ENCODE data around the gene AMMECR1.
"Not testable (repeated sequence)": the region's sequence is repeated elsewhere in the genome, so short reads cannot be mapped to it uniquely, and the experiment has no call there.

The AMMECR1 gene

DNA sequence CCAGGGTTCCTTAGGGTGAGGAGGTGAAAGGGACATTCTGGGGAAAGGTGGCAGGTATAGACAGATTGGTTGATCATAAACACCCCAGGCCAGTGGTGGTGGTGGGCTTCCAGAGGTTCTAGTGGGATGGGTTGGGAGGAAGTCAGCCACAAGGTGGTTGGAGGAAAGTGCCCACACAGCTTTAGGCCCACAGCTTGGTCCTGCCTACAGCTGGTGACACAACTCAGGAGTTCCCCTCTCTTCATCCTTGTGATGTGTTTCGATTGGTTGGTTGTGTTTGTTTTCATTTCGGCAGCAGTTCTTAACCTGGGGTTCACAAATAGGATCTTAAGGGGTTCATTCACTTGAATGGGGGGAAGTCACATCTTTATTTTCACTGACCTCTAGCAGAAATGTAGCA is 158.0 kb downstream of the AMMECR1 start:
- H3K27ac ChIP-seq (ENCODE audit: low read length), result no peak overlapping the region
- H3K27me3 ChIP-seq (ENCODE audit: insufficient read depth, low read length), result no peaks in the 10 kb centered on the region
- H3K9ac ChIP-seq (ENCODE audit: low read depth, low read length), result no peak overlapping the region
- no peaks in the 10 kb centered on the region for H3K4me1 ChIP-seq (ENCODE audit: insufficient read depth, low read length)
- H3K36me3 ChIP-seq (ENCODE audit: insufficient read depth, low read depth, low read length), result no peaks in the 10 kb centered on the region
- H3K4me3 ChIP-seq (ENCODE audit: low read length), result no peak overlapping the region
- H3K9me3 ChIP-seq (ENCODE audit: insufficient read depth, low read depth, low read length), result no peaks in the 10 kb centered on the region

DNA sequence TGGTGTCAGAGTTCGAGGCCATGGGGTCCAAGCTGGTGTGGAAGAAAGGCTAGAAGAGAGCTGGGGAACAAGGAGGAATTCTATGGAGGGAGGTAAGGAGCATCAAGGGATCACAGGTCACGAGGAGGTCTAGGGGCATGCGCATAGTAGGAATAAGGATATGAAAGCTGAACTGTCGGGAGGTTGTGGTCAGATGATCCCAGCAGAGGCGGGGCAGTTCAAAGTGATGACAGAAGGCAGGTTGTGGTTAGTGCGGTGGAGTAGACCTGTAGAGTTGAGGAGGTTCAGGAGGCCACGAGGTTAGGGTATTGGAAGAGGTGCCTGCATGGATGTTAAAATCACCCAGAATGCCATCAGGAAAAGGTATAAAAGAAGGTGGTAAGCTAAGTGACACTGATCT is 158.7 kb downstream of the AMMECR1 start:
- Histone ChIP-seq H3K27ac (ENCODE audit: low read length) (no peak overlapping the region), H3K4me3 (ENCODE audit: low read length) (no peak overlapping the region), H3K9ac (ENCODE audit: low read depth, low read length) (no peak overlapping the region), H3K36me3 (ENCODE audit: insufficient read depth, low read depth, low read length) (no peaks in the 10 kb centered on the region), H3K27me3 (ENCODE audit: insufficient read depth, low read length) (no peaks in the 10 kb centered on the region), H3K9me3 (ENCODE audit: insufficient read depth, low read depth, low read length) (no peaks in the 10 kb centered on the region), H3K4me1 (ENCODE audit: insufficient read depth, low read length) (no peaks in the 10 kb centered on the region)

DNA sequence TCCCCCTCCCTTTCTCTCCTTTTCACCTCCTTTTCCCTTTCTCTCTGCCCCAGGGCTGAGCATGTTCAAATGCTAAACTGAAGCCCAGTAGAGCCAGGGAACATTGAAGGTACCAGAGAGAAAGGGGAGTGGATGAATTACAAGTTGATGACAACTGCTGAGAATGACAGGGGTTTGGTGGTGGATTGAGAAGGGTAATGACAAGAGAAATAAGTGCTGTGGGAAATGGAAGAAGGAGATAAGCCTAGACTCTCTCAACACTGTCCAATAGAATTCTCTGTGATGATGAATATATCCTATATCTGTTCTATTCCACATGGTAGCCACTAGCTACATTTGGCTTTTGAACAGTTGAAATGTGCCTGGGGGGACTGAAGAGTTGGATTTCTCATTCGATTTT is 160.4 kb downstream of the AMMECR1 start:
- Histone ChIP-seq H3K27me3 (ENCODE audit: insufficient read depth, low read length) (no peaks in the 10 kb centered on the region), H3K36me3 (ENCODE audit: insufficient read depth, low read depth, low read length) (no peaks in the 10 kb centered on the region), H3K4me3 (ENCODE audit: low read length) (no peak overlapping the region), H3K4me1 (ENCODE audit: insufficient read depth, low read length) (no peaks in the 10 kb centered on the region), H3K9me3 (ENCODE audit: insufficient read depth, low read depth, low read length) (no peaks in the 10 kb centered on the region), H3K27ac (ENCODE audit: low read length) (no peak overlapping the region), H3K9ac (ENCODE audit: low read depth, low read length) (no peak overlapping the region)

DNA sequence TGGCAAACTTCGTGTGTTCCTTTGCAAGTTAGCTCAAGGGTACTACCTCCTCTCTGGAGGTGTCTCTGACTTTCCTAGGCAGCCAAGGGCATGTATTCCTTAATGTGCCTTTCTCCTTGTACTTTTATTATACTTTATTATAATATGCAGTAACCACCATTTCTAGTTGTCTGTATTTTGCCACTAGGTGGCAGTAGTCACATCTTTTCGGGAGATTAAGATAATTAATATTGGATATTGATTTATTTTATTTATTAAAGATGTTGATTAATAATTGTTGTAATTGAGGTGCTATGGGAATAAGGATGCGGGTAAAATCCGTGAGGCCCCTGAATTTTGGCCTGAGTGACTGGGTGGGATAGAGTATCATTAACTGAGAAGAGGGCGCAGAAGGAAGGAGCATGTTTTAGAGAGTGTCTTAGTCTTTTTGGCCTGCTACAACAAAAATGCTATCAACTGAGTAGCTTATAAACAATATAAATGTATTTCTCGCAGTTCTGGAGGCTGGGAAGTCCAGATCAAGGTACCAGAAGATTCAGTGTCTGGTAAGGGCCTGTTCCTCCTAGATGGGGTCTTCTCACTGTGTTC is 161.6 kb downstream of the AMMECR1 start:
- Histone ChIP-seq H3K27me3 (ENCODE audit: insufficient read depth, low read length) (no peaks in the 10 kb centered on the region), H3K4me3 (ENCODE audit: low read length) (no peak overlapping the region), H3K9me3 (ENCODE audit: insufficient read depth, low read depth, low read length) (no peaks in the 10 kb centered on the region), H3K9ac (ENCODE audit: low read depth, low read length) (no peak overlapping the region), H3K27ac (ENCODE audit: low read length) (no peak overlapping the region), H3K36me3 (ENCODE audit: insufficient read depth, low read depth, low read length) (no peaks in the 10 kb centered on the region), H3K4me1 (ENCODE audit: insufficient read depth, low read length) (no peaks in the 10 kb centered on the region)

DNA sequence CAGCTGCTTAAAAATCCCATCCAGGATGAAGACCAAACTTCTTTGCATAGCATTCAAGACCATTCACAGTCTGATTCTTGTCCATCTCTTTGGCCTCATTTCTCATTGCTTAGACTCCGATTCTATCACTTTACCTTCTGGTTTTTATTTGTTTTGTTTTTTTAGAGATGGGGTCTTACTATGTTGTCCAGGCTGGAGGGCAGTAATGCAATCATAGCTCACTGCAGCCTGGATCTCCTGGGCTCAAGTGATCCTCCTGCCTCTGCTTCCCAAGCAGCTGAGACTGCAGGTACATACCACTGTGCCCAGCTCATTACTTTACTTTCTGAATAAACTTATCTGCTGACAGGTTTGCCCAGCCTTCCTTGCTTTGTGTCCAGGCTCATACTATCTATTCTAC is 162.1 kb downstream of the AMMECR1 start:
- no peaks in the 10 kb centered on the region for H3K4me1 ChIP-seq (ENCODE audit: insufficient read depth, low read length)
- H3K27me3 ChIP-seq (ENCODE audit: insufficient read depth, low read length), result no peaks in the 10 kb centered on the region
- H3K4me3 ChIP-seq (ENCODE audit: low read length), result no peak overlapping the region
- no peak overlapping the region for H3K9ac ChIP-seq (ENCODE audit: low read depth, low read length)
- no peaks in the 10 kb centered on the region for H3K36me3 ChIP-seq (ENCODE audit: insufficient read depth, low read depth, low read length)
- H3K27ac ChIP-seq (ENCODE audit: low read length), result no peak overlapping the region
- no peaks in the 10 kb centered on the region for H3K9me3 ChIP-seq (ENCODE audit: insufficient read depth, low read depth, low read length)

DNA sequence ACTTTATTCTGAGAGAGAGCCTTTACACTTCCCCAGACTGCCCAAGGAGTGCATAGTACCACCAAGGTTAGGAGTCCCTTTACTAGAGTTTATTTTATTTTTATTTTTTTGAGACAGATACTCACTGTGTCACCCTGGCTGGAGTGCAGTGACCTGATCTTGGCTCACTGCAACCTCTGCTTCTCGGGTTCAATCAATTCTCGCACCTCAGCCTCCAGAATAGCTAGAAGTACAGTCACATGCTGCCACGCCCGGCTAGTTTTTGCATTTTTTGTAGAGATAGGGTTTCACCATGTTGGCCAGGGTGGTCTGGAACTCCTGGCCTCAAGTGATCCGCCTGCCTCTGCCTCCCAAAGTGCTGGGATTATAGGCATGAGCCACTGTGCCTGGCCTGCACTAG is 163.6 kb downstream of the AMMECR1 start:
- not testable (repeated sequence) for H3K36me3 ChIP-seq (ENCODE audit: insufficient read depth, low read depth, low read length); H3K9me3 ChIP-seq (ENCODE audit: insufficient read depth, low read depth, low read length); H3K9ac ChIP-seq (ENCODE audit: low read depth, low read length)

DNA sequence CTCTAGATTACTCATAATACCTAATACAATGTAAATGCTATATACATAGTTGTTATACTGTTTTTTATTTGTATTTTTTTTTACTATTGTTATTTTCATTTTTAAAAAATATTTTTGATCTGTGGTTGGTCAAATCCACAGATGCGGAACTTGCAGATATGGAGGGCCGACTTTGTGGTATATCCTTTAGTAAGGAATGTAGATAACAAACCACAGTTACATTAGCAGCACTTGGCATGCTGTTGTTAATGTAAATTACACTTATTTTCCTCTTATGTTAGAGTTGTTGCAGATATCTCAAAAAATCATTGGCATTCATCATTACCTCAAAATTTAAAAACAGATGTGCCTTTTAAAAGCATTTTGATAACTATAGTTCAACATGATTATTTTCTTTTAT is 164.0 kb downstream of the AMMECR1 start:
- no peaks in the 10 kb centered on the region for H3K27me3 ChIP-seq (ENCODE audit: insufficient read depth, low read length)
- no peaks in the 10 kb centered on the region for H3K36me3 ChIP-seq (ENCODE audit: insufficient read depth, low read depth, low read length)

More for the DNA sequence above, 163.6 kb downstream of the AMMECR1 start:
- not testable (repeated sequence) for H3K4me1 ChIP-seq (ENCODE audit: insufficient read depth, low read length); H3K27ac ChIP-seq (ENCODE audit: low read length); H3K27me3 ChIP-seq (ENCODE audit: insufficient read depth, low read length); H3K4me3 ChIP-seq (ENCODE audit: low read length)

DNA sequence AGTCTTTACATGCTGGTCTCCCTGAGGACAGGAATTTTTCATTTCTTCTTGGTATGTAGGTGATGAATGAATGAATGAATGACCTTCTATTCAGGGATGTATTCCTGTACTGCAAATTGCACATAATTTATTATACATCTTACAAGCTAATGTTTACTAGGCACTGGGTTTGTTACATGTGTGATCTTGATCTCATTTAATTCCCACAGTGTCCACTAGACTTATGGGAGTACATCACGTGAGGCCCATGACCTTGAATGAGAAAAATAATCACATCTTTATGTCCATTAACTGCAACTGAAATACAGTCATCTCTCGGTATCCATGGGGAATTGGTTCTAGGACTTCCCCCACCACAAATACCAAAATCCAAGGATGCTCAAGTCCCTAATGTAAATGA is 164.6 kb downstream of the AMMECR1 start:
- Histone ChIP-seq H3K36me3 (ENCODE audit: insufficient read depth, low read depth, low read length) (no peaks in the 10 kb centered on the region), H3K9ac (ENCODE audit: low read depth, low read length) (no peak overlapping the region), H3K4me1 (ENCODE audit: insufficient read depth, low read length) (no peaks in the 10 kb centered on the region), H3K27me3 (ENCODE audit: insufficient read depth, low read length) (no peaks in the 10 kb centered on the region), H3K27ac (ENCODE audit: low read length) (no peak overlapping the region), H3K4me3 (ENCODE audit: low read length) (no peak overlapping the region), H3K9me3 (ENCODE audit: insufficient read depth, low read depth, low read length) (no peaks in the 10 kb centered on the region)

More for the DNA sequence above, 164.0 kb downstream of the AMMECR1 start:
- H3K27ac ChIP-seq (ENCODE audit: low read length), result no peak overlapping the region
- no peak overlapping the region for H3K9ac ChIP-seq (ENCODE audit: low read depth, low read length)
- no peak overlapping the region for H3K4me3 ChIP-seq (ENCODE audit: low read length)
- H3K9me3 ChIP-seq (ENCODE audit: insufficient read depth, low read depth, low read length), result no peaks in the 10 kb centered on the region
- H3K4me1 ChIP-seq (ENCODE audit: insufficient read depth, low read length), result no peaks in the 10 kb centered on the region

DNA sequence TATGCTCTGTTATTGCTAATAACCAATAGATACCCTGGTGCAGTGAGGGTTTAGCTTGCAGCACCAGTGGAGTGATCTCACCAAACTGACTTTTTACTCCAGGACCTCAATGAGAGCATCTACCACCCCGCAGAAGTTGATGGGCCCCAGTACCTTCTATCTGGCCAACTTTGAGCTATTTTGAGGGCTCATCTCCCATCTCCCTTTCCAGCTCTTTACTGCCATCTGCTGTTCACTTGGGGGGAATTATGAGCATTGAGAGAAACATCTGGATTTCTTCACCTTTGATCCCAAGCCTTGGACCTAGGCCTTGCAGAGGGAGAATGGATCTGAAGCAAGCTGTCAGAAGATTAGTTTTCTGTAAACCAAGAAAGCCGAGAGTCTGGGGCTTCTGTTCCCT is 171.4 kb downstream of the AMMECR1 start:
- H3K27me3 ChIP-seq (ENCODE audit: insufficient read depth, low read length), result no peaks in the 10 kb centered on the region
- no peak overlapping the region for H3K4me3 ChIP-seq (ENCODE audit: low read length)

DNA sequence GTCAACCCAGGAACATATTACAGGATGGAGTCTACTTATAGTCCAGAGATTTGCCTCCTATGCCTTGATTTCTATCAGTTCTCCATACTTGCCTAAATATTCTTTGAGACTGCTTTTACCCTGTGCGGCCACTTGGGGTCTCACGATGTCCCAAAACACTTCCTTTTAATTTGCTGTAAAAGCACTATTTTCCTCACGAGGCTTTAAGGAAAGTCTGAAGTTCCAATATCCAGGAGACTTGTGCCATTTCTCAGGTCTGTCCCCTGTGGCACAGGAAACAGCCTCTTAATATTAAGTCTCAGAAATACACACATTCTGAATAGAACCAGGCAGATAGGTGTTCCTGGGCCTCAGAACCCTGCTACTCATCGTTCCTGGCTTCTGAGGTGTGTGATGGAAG is 172.0 kb downstream of the AMMECR1 start:
- Histone ChIP-seq H3K4me3 (ENCODE audit: low read length) (no peak overlapping the region), H3K4me1 (ENCODE audit: insufficient read depth, low read length) (no peaks in the 10 kb centered on the region), H3K36me3 (ENCODE audit: insufficient read depth, low read depth, low read length) (no peaks in the 10 kb centered on the region), H3K9ac (ENCODE audit: low read depth, low read length) (no peak overlapping the region), H3K27ac (ENCODE audit: low read length) (no peak overlapping the region), H3K27me3 (ENCODE audit: insufficient read depth, low read length) (no peaks in the 10 kb centered on the region), H3K9me3 (ENCODE audit: insufficient read depth, low read depth, low read length) (no peaks in the 10 kb centered on the region)

More for the DNA sequence above, 171.4 kb downstream of the AMMECR1 start:
- no peaks in the 10 kb centered on the region for H3K4me1 ChIP-seq (ENCODE audit: insufficient read depth, low read length)
- H3K36me3 ChIP-seq (ENCODE audit: insufficient read depth, low read depth, low read length), result no peaks in the 10 kb centered on the region
- H3K27ac ChIP-seq (ENCODE audit: low read length), result no peak overlapping the region
- H3K9ac ChIP-seq (ENCODE audit: low read depth, low read length), result no peak overlapping the region
- H3K9me3 ChIP-seq (ENCODE audit: insufficient read depth, low read depth, low read length), result no peaks in the 10 kb centered on the region

DNA sequence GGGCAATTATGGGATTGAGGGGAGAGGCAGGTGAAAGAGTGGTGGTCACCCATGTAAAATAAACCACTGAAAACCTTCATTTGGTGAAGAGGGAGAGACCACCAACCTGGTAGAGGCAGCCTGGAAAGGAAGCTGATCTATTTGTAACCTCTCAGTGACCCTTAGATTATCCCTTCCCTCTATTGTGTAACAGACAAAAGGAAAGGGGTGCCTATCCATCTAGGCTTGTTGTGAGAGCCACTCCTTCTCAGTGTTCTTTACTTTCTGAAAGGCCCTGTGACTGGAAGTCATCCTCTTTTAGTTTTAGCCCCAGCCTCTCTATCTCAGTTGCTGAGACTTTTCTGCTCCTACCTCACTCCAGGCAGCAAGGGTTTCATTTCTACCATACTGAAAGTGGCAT is 172.6 kb downstream of the AMMECR1 start:
- no peaks in the 10 kb centered on the region for H3K36me3 ChIP-seq (ENCODE audit: insufficient read depth, low read depth, low read length)

More for the DNA sequence above, 172.6 kb downstream of the AMMECR1 start:
- Histone ChIP-seq H3K9ac (ENCODE audit: low read depth, low read length) (no peak overlapping the region), H3K27ac (ENCODE audit: low read length) (no peak overlapping the region), H3K4me3 (ENCODE audit: low read length) (no peak overlapping the region), H3K4me1 (ENCODE audit: insufficient read depth, low read length) (no peaks in the 10 kb centered on the region), H3K9me3 (ENCODE audit: insufficient read depth, low read depth, low read length) (no peaks in the 10 kb centered on the region), H3K27me3 (ENCODE audit: insufficient read depth, low read length) (no peaks in the 10 kb centered on the region)
